GM12874 (cell line): Measurements from ENCODE around the gene SORBS2.

Experiments
- TF ChIP-seq, protein P1 (sequence below): IDR thresholded peaks from 2 replicates; pipeline ENCODE4 v1.5.1; 2011; ENCODE audit warnings: low read depth, mild to moderate bottlenecking, control low read depth, low read length, moderate library complexity; ENCODE audit not compliant: insufficient read depth

The SORBS2 gene

DNA sequence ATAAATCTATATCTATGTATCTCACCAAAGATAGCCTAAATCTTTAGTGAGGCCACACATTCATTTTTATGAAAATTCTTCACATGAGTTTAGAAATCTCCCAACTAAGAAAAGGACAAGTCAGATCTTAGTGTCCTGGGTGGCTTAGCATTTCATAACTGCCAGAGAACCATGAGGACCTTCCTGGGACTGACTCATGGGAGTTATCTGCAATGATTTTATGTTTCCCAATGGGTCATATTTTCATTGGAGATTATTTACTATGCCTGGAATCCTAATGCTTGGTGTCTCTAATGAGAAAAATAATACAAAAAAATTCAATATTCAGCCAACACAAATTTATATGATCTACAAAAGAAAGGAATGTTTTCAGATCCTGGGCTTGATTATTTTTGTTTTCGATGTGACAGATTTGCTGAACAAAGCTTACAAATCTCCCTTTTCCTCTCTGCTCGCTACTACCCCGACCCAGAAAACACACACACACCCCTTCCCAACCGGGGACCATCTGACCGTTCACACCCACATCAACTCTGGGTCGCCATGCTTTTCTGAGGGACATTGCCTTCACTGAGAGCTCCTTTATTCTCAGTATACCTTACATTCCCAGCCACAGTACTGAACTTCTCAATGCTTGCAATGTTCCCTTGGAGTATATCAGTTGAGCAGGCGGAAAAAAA lies 40.1 kb downstream of the SORBS2 start:
- TF ChIP-seq, protein P1, sequence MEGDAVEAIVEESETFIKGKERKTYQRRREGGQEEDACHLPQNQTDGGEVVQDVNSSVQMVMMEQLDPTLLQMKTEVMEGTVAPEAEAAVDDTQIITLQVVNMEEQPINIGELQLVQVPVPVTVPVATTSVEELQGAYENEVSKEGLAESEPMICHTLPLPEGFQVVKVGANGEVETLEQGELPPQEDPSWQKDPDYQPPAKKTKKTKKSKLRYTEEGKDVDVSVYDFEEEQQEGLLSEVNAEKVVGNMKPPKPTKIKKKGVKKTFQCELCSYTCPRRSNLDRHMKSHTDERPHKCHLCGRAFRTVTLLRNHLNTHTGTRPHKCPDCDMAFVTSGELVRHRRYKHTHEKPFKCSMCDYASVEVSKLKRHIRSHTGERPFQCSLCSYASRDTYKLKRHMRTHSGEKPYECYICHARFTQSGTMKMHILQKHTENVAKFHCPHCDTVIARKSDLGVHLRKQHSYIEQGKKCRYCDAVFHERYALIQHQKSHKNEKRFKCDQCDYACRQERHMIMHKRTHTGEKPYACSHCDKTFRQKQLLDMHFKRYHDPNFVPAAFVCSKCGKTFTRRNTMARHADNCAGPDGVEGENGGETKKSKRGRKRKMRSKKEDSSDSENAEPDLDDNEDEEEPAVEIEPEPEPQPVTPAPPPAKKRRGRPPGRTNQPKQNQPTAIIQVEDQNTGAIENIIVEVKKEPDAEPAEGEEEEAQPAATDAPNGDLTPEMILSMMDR: no peak

DNA sequence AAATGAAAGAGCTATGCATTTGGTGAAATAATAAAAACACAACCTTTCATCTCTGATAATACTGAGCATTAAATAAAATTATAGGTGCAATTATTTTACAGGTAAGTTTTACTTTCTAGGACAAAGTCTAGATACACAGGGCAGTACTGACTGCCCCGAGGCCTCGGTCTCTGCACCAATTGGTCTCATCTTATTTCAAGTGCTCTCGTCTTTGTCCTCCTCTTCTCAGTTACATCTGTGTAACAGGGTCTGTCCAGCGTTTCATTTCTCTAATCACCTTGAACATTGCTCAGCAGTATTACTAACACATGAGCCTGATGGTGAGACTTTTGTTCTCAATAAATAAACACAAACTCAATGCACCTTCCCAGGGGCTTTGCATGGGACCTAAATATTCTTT lies 44.5 kb downstream of the SORBS2 start:
- TF ChIP-seq, protein P1: no peak

DNA sequence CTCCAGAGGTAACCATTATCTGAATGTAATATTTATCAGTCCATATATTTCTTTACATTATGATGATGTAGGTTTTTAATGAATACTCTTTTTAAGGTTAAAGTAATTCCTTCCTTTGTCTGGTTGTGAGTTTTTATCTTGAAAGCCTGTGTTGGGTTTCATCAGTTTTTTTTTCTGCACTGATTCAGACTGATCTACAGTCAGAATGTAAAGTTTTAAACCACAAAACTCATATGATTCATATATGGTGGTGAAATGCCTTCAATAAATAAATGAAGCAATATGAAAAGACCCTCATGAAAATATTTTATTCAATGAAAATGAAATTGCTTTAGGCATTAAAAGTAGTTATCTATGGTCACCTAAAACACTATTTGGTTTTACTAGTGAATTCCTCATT lies 47.1 kb downstream of the SORBS2 start:
- TF ChIP-seq, protein P1: no peak

DNA sequence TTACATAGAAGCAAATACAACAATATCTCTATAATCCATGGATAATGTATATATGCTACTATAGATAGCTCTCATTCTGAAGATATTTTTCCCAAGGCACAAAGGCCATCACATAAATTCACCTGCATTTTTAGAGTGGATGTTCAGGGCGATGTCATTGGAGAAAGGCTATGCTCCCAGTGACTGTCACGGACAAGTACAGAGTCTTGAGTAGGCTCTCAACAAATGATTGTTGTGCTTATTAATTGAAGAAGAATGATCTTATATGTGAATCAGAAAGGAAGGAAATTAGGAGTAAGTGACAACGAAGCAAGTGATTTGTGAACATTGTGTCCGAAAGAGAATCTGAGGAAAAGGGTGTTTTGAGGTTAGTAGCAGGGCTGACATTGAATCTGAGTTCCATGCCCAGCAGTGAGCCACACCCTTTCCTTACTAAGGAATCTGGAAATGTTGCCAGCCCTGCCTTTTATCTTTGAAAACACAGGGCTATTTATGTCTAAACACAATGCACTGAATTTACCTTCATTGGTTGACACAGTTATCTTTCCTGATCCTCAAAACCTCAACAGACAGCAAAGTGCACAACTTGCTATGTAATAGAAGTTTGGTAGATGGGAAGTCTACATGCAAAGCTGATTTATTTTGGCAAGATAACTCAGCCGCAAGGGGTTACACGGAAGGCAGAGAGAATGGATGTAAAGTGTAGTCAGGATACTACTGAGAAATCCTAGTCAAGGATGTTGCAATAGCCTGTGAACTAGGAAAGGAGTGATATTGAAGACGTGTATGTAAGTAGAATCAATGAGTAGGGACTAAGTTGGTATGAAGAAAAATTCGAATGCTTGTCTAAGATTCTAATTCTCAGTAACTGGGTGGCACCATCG lies 50.4 kb downstream of the SORBS2 start:
- TF ChIP-seq, protein P1: no peak

DNA sequence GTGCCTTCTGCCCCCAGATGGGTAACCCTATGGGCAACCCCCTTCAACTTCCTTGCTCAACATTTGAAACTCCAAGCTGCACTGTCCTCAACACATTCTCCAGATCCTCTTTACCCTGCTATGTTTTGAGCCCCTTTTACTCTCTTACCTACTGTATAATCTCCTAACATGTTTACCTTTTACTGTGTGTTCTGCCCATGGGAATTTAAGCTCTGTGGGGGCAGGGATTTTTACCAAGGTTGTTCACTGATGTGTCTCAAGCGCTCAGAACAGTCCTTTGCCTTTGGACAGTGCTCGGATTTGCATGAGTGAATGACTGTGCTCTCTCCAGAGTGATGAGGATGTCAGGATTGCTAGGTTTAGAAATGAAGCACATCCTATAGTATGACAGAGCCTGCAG lies 53.2 kb downstream of the SORBS2 start:
- TF ChIP-seq, protein P1: no peak

DNA sequence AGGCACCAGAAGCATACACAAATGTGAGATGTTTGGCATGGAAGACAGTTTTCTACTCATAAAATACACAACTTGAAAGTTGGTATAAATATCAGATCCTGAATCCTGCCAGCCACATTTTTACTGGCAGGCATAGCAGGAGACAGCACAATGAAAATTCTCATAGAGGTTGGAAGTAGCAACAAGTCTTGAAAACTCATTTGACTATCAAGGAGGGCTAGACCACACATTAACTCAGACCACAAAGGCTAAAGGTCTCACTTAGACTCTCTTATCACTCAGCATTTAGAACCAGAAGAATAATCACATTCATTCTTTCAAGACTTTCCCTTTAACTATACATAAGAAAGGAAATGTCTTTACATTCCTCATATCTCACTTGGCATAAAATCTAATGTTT lies 56.5 kb downstream of the SORBS2 start:
- TF ChIP-seq, protein P1: no peak

DNA sequence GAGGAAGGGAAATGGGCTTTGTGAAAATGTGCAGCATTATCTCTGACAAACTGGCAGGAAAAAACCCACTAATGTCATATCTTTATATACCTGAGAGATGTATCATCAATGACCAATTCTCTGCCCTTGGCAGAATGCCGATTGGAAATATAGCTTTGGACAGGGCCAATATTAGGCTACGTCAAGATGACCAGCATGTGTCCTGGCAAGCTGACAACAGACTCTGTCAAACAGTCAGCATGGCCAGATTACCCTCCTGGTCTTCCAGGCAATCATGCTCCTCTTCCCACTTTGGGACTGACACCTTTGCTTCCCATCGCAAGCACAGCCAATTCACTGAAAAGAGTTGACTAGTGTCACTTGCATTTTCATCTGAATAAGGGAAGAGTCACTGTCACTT lies 57.0 kb downstream of the SORBS2 start:
- TF ChIP-seq, protein P1: no peak
